HepG2 (cell line): ENCODE measurements around the gene STAT4. TPM values are rescaled to one million over a fixed set of nuclear protein-coding genes. Genes with fewer than 3 reads are reported as not detected.
A peak's percentile ranks its signal among the peaks of the same experiment; 100 is the strongest.

Source experiments
- AHR ChIP-seq: IDR thresholded peaks from 2 replicates; pipeline ENCODE4 v1.6.1; 2018; ENCODE audit warnings: missing genetic modification reagents, missing compliant biosample characterization
- ARNTL ChIP-seq: sonication (generic); formaldehyde crosslinking; IDR thresholded peaks from 2 replicates; pipeline ENCODE4 v1.4.0; 2020; ENCODE audit warnings: mild to moderate bottlenecking, missing genetic modification reagents
- ATAD3A ChIP-seq: sonication (generic); formaldehyde crosslinking; IDR thresholded peaks from 2 replicates; pipeline ENCODE4 v1.4.0; 2020; ENCODE audit warnings: missing genetic modification reagents
- ELF1 ChIP-seq: sonication (generic); formaldehyde crosslinking; IDR thresholded peaks from 2 replicates; pipeline ENCODE4 v1.4.0; 2020; ENCODE audit warnings: missing genetic modification reagents
- GATAD1 ChIP-seq: IDR thresholded peaks from 2 replicates; pipeline ENCODE4 v1.6.1; 2016; ENCODE audit warnings: missing genetic modification reagents, missing compliant biosample characterization
- HNF4A ChIP-seq: sonication (generic); formaldehyde crosslinking; IDR thresholded peaks from 2 replicates; pipeline ENCODE4 v1.4.0; 2020; ENCODE audit warnings: missing genetic modification reagents
- HNRNPL ChIP-seq: fragments of 200-400 bp; formaldehyde crosslinking; IDR thresholded peaks from 2 replicates; pipeline ENCODE4 v1.6.1; 2017; ENCODE audit warnings: mild to moderate bottlenecking, low read depth, low read length
- NFIC ChIP-seq: IDR thresholded peaks from 2 replicates; pipeline ENCODE4 v1.6.1; 2012; ENCODE audit warnings: mild to moderate bottlenecking, low read length, inconsistent platforms
- POGZ ChIP-seq: sonication (generic); formaldehyde crosslinking; IDR thresholded peaks from 2 replicates; pipeline ENCODE4 v1.4.0; 2020; ENCODE audit warnings: mild to moderate bottlenecking, missing genetic modification reagents
- THAP9 ChIP-seq: sonication (generic); formaldehyde crosslinking; IDR thresholded peaks from 2 replicates; pipeline ENCODE4; 2020; ENCODE audit warnings: missing genetic modification reagents, mild to moderate bottlenecking, borderline replicate concordance
- ZIK1 ChIP-seq: sonication (generic); formaldehyde crosslinking; IDR thresholded peaks from 2 replicates; pipeline ENCODE4 v1.5.0; 2020; ENCODE audit warnings: mild to moderate bottlenecking, low read depth, missing genetic modification reagents, borderline replicate concordance
- ZNF138 ChIP-seq: sonication (generic); formaldehyde crosslinking; IDR thresholded peaks from 2 replicates; pipeline ENCODE4 v1.5.0; 2020; ENCODE audit warnings: mild to moderate bottlenecking, low read depth, missing genetic modification reagents
- ZNF317 ChIP-seq: sonication (generic); formaldehyde crosslinking; IDR thresholded peaks from 2 replicates; pipeline ENCODE4 v1.5.0; 2020; ENCODE audit warnings: mild to moderate bottlenecking, missing genetic modification reagents
- ZNF430 ChIP-seq: sonication (generic); formaldehyde crosslinking; IDR thresholded peaks from 2 replicates; pipeline ENCODE4 v1.9.0; 2021; ENCODE audit warnings: mild to moderate bottlenecking, missing genetic modification reagents
- ZNF577 ChIP-seq: sonication (generic); formaldehyde crosslinking; IDR thresholded peaks from 2 replicates; pipeline ENCODE4 v1.4.0; 2020; ENCODE audit warnings: mild to moderate bottlenecking, low read depth, missing genetic modification reagents, borderline replicate concordance
- ZNF629 ChIP-seq: sonication (generic); formaldehyde crosslinking; conservative IDR thresholded peaks from 2 replicates; pipeline ENCODE4 v1.5.0; 2020; ENCODE audit warnings: missing genetic modification reagents
- ZNF724P ChIP-seq: sonication (generic); formaldehyde crosslinking; IDR thresholded peaks from 2 replicates; pipeline ENCODE4 v1.8.0; 2022; ENCODE audit warnings: missing genetic modification reagents, borderline replicate concordance
- polyA plus RNA-seq, 8 experiments: library from polyadenylated mRNA; depleted of rRNA in 3 of 8; stranded (reverse) in 7 of 8; unstranded in 1 of 8; fragments of >200 nt; fragmentation: Illumina TruSeq in 4 of 8; extraction: Trizol in 4 of 8; gene quantifications; 2 replicates each; pipeline versions ENCODE4 v1.2.1 to v1.2.3, GENCODE V29; 2011 to 2016; ENCODE audit warnings: low read depth in 4 of 8, missing spikeins in 1 of 8, mixed read lengths in 1 of 8; ENCODE audit not compliant: insufficient read depth in 1 of 8
- total RNA-seq, 5 experiments: library from RNA; depleted of rRNA; stranded (reverse); fragments of >200 nt; fragmentation: Illumina TruSeq; extraction: Trizol; gene quantifications; 2 replicates each; pipeline ENCODE4 v1.2.3, GENCODE V29; 2016; ENCODE audit warnings: low read depth in 1 of 5
- TF ChIP-seq, protein P1 (sequence below): sonication (generic); formaldehyde crosslinking; IDR thresholded peaks from 2 replicates; pipeline ENCODE4 v1.5.0; 2020; ENCODE audit warnings: missing genetic modification reagents, mild to moderate bottlenecking, borderline replicate concordance
- TF ChIP-seq, protein P2 (sequence below): sonication (generic); formaldehyde crosslinking; IDR thresholded peaks from one replicate; pipeline ENCODE4 v1.5.1; 2020; ENCODE audit warnings: mild to moderate bottlenecking, missing genetic modification reagents; ENCODE audit errors: not compliant biosample characterization

Gene STAT4
- total and polyA plus RNA-seq, 2 of the 13 experiments (the other 11 are each of a cell fraction or from before 2014, with no cell fraction given), result 0.37 TPM; not detected in 1

DNA sequence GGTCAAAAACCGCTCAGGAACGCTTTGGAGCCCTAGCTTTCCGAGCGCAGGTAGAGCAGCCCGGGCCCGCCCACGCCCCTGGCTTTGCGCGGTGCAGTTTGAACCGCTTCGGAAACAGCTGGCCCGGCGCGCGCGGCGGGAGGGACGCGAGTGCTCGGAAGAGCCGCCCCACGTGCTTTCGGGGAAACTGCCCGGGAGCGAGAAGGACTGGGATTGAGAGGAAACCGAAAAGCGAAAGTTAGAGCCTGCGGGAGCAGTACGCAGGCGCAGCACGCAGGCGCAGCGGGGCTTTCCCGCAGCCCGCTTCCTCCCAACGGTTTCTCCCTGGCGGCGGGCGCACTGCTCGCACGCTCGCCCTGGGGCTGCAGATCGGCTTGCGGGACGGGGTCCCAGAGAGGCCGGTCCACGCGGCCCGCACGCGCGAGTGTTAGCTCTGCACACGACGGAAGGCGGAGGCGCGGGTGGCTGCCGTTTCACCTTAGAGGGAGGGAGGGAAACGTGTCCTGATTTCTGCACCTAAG, 130.5 kb downstream of the STAT4 start (continued):
- TF ChIP-seq ELF1 (CRISPR knock-in tag) (peak; percentile 95), NFIC (0 out of 2 replicates have a peak, but pooled peaks have one; percentile 22), ARNTL (CRISPR knock-in tag) (peak; percentile 98), ZNF317 (peak; percentile 94), AHR (CRISPR knock-in tag) (peak; percentile 100), POGZ (CRISPR knock-in tag) (peak; percentile 100), HNF4A (CRISPR knock-in tag) (peak; percentile 87), ATAD3A (CRISPR knock-in tag) (peak; percentile 84; the same call in 1 of the 2 replicates), ZNF430 (CRISPR knock-in tag) (peak; percentile 95), ZNF577 (0 out of 2 replicates have a peak, but pooled peaks have one; percentile 74), GATAD1 (peak; percentile 96), HNRNPL (0 out of 2 replicates have a peak, but pooled peaks have one; percentile 52), ZIK1 (CRISPR knock-in tag) (peak; percentile 96), THAP9 (CRISPR knock-in tag) (peak; percentile 95), ZNF724P (CRISPR knock-in tag) (peak; percentile 99), ZNF138 (peak; percentile 99), ZNF629 (CRISPR knock-in tag) (peak; percentile 66)
- TF ChIP-seq, protein P1, sequence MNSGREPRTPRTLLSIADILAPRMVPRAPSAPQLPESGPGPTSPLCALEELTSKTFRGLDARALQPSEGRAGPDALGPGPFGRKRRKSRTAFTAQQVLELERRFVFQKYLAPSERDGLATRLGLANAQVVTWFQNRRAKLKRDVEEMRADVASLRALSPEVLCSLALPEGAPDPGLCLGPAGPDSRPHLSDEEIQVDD, result peak; percentile 83
- TF ChIP-seq, protein P2, sequence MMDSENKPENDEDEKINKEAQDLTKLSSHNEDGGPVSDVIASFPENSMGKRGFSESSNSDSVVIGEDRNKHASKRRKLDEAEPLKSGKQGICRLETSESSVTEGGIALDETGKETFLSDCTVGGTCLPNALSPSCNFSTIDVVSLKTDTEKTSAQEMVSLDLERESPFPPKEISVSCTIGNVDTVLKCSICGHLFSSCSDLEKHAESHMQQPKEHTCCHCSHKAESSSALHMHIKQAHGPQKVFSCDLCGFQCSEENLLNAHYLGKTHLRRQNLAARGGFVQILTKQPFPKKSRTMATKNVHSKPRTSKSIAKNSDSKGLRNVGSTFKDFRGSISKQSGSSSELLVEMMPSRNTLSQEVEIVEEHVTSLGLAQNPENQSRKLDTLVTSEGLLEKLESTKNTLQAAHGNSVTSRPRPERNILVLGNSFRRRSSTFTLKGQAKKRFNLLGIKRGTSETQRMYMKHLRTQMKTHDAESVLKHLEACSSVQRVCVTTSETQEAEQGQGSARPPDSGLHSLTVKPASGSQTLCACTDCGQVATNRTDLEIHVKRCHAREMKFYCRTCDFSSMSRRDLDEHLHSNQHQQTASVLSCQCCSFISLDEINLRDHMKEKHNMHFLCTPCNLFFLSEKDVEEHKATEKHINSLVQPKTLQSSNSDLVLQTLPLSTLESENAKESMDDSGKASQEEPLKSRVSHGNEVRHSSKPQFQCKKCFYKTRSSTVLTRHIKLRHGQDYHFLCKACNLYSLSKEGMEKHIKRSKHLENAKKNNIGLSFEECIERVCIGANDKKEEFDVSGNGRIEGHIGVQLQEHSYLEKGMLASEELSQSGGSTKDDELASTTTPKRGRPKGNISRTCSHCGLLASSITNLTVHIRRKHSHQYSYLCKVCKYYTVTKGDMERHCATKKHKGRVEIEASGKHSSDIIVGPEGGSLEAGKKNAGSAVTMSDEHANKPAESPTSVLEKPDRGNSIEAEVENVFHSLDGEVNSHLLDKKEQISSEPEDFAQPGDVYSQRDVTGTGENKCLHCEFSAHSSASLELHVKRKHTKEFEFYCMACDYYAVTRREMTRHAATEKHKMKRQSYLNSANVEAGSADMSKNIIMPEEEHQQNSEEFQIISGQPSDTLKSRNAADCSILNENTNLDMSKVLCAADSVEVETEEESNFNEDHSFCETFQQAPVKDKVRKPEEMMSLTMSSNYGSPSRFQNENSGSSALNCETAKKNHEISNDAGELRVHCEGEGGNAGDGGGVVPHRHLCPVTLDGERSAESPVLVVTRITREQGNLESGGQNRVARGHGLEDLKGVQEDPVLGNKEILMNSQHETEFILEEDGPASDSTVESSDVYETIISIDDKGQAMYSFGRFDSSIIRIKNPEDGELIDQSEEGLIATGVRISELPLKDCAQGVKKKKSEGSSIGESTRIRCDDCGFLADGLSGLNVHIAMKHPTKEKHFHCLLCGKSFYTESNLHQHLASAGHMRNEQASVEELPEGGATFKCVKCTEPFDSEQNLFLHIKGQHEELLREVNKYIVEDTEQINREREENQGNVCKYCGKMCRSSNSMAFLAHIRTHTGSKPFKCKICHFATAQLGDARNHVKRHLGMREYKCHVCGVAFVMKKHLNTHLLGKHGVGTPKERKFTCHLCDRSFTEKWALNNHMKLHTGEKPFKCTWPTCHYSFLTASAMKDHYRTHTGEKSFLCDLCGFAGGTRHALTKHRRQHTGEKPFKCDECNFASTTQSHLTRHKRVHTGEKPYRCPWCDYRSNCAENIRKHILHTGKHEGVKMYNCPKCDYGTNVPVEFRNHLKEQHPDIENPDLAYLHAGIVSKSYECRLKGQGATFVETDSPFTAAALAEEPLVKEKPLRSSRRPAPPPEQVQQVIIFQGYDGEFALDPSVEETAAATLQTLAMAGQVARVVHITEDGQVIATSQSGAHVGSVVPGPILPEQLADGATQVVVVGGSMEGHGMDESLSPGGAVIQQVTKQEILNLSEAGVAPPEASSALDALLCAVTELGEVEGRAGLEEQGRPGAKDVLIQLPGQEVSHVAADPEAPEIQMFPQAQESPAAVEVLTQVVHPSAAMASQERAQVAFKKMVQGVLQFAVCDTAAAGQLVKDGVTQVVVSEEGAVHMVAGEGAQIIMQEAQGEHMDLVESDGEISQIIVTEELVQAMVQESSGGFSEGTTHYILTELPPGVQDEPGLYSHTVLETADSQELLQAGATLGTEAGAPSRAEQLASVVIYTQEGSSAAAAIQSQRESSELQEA (CRISPR knock-in tag), result peak; percentile 92
